GM12874 (cell line): ENCODE results near the gene CREB3L1.

Source experiments
- CTCF ChIP-seq: IDR thresholded peaks from 2 replicates; pipeline ENCODE4 v1.5.1; 2011; ENCODE audit warnings: low read depth, mild to moderate bottlenecking, control low read depth, low read length, moderate library complexity; ENCODE audit not compliant: insufficient read depth

The CREB3L1 gene

GRCh38 chr11:46347637-46348311 lies 70.3 kb downstream of the CREB3L1 start:
- no peak for TF ChIP-seq CTCF

- no peak for TF ChIP-seq CTCF
These were observed 71.3 kb downstream of the CREB3L1 start for GRCh38 chr11:46348566-46349401.

- no peak for TF ChIP-seq CTCF
These were observed 73.2 kb downstream of the CREB3L1 start for GRCh38 chr11:46350695-46351094.

- TF ChIP-seq CTCF, result no peak
These were observed 73.7 kb downstream of the CREB3L1 start for GRCh38 chr11:46351148-46351547.

- TF ChIP-seq CTCF, result no peak
These were observed 74.1 kb downstream of the CREB3L1 start for GRCh38 chr11:46351606-46352005.

GRCh38 chr11:46352063-46352841 lies 74.8 kb downstream of the CREB3L1 start:
- TF ChIP-seq CTCF, result peak; percentile 95

- TF ChIP-seq CTCF, result no peak
These were observed 76.2 kb downstream of the CREB3L1 start for GRCh38 chr11:46353698-46354097.
